Type B pancreatic cell (in vitro differentiated cells): Measurements from ENCODE around the gene TMEM150B. TPM values are rescaled to one million over a fixed set of nuclear protein-coding genes. Genes with fewer than 3 reads are reported as not detected.

Experiments used
- DNase-seq: peaks from one replicate; pipeline ENCODE4 v3.0.0; 2021; ENCODE audit warnings: mixed read lengths; ENCODE audit not compliant: unreplicated experiment; ENCODE audit errors: extremely low spot score
- H3K27ac Mint-ChIP-seq: 2 replicates; pipeline ENCODE4 v1.8.0; 2021; ENCODE audit warnings: mild to moderate bottlenecking, mixed read lengths
- H3K27me3 Mint-ChIP-seq: 2 replicates; pipeline ENCODE4 v1.8.0; 2021; ENCODE audit warnings: mixed read lengths
- H3K36me3 Mint-ChIP-seq: 2 replicates; pipeline ENCODE4 v1.8.0; 2021; ENCODE audit warnings: mixed read lengths
- H3K4me1 Mint-ChIP-seq: one replicate; pipeline ENCODE4 v1.8.0; 2021; ENCODE audit warnings: mixed read lengths; ENCODE audit not compliant: unreplicated experiment
- H3K4me3 Mint-ChIP-seq: 2 replicates; pipeline ENCODE4 v1.8.0; 2021; ENCODE audit warnings: mild to moderate bottlenecking, mixed read lengths
- H3K9me3 Mint-ChIP-seq: 2 replicates; pipeline ENCODE4 v1.8.0; 2021; ENCODE audit warnings: mixed read lengths
- total RNA-seq: library from RNA; stranded (reverse); gene quantifications from 2 replicates; pipeline ENCODE4 v1.2.1, GENCODE V29; 2021; ENCODE audit warnings: low replicate concordance
- TF ChIP-seq, protein P1 (sequence below): fragments of 200-600 bp; sonication (generic); conservative IDR thresholded peaks from 2 replicates; pipeline ENCODE4 v1.5.0; 2021; ENCODE audit warnings: antibody characterized with exemption, mild to moderate bottlenecking

Gene TMEM150B
- total RNA-seq, 1 donor from 2014 or later = 1.2 TPM

DNA sequence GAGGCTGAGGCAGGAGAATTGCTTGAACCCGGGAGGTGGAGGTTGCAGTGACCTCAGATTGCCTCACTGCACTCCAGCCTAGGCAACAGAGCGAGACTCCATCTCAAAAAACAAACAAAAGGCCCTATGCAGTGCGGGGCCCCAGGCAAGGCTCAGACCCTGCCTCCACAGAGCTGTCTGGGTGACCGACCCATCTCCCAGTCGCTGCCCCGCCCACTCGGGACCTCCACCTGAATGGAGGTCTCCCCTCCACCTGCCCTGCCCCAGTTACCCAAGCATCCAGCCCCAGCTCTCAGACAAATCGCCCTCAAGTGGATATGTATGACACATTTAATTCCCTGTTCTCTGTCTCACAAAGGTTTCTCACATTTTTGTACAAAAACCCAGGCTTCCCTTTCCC is 40.1 kb upstream of the TMEM150B start:
- no peak overlapping the region for H3K4me3 Mint-ChIP-seq
- no peak overlapping the region for H3K27ac Mint-ChIP-seq
- H3K9me3 Mint-ChIP-seq = no peaks in the 10 kb centered on the region
- TF ChIP-seq, protein P1, sequence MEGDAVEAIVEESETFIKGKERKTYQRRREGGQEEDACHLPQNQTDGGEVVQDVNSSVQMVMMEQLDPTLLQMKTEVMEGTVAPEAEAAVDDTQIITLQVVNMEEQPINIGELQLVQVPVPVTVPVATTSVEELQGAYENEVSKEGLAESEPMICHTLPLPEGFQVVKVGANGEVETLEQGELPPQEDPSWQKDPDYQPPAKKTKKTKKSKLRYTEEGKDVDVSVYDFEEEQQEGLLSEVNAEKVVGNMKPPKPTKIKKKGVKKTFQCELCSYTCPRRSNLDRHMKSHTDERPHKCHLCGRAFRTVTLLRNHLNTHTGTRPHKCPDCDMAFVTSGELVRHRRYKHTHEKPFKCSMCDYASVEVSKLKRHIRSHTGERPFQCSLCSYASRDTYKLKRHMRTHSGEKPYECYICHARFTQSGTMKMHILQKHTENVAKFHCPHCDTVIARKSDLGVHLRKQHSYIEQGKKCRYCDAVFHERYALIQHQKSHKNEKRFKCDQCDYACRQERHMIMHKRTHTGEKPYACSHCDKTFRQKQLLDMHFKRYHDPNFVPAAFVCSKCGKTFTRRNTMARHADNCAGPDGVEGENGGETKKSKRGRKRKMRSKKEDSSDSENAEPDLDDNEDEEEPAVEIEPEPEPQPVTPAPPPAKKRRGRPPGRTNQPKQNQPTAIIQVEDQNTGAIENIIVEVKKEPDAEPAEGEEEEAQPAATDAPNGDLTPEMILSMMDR = no peak
- peaks cover 29% of the 10 kb centered on the region for H3K27me3 Mint-ChIP-seq
- H3K4me1 Mint-ChIP-seq = no peaks in the 10 kb centered on the region
- no peak for DNase-seq
- H3K36me3 Mint-ChIP-seq = no peaks in the 10 kb centered on the region

DNA sequence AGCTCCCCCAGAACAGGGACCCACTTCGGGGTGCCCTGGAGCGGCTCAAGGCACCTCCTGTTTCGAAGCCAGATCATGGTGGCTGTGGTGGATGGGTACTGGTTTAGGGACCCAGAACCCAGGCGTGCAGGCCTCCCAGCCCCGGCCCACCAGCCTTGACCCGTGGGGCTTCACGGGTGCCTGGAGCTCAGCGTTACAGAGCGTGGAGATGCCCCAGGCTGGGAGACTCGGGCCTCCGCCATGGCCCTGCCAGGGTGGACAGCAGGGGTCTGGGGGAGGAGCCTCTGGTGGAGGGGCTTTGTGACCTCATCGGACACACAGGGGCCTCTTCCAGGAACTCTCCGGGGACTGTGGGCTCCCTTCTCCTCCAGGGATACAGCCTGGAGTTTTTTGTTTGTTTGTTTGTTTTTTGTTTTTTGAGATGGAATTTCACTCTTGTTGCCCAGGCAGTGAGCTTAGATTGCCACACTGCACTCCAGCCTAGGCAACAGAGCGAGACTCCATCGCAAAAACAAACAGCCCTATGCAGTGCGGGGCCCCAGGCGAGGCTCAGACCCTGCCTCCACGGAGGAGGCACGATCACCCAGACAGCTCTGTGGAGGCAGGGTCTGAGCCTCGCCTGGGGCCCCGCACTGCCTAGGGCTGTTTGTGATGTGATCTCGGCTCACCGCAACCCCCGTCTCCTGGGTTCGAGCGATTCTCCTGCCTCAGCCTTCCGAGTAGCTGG is 38.0 kb upstream of the TMEM150B start, which contains the start of gene GARIN5B:
Gene GARIN5B (minus strand): TSS at position 271 of the 727 bp plus-strand sequence. CDS start 194 bp downstream, at position 77.
- Mint-ChIP-seq H3K4me3 (no peak within 1 kb of the TSS), H3K27me3 (peaks cover 17% of the 10 kb centered on the region)
- TF ChIP-seq, protein P1 = no peak

DNA sequence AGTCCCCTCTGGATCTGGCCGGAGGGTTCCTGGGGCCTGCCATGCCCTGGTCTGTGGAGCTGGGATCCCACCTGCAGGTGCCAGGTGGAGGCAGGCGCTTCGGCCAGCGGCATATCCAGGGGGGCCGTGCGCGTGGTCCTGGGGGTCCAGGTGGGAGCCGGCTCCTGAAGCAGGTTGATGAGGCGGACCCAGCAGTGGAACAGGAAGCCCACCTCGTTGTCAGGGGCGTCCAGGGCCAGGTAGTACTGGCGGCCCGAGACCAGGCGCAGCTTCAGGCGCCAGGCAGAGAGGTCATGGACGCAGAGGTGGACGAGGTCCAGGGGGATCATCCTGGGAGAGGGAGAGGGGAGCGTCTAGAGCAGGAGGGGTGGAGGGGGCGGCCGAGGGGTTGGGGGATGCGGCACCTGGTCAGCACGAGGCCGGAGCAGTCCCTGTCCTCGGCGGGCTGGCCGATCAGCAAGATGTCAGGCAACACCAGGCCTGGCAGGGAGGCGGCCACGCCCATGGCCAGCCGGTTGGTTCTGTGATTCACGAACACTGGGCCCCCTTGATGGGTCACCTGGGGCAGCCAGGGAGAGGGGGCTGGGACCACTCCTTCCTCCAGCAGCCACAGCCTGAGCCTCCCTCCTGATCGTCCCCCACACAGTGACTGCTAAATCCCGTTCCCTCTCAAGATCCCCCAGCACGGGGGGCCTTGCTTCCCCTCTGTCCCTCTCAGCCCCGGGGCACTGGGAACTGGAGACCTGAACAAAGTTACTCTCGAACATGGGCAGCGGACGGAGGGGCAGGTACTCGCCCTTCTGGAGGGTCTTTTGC is 37.2 kb upstream of the TMEM150B start:
- Mint-ChIP-seq H3K9me3 (no peaks in the 10 kb centered on the region), H3K27ac (no peak overlapping the region), H3K36me3 (no peaks in the 10 kb centered on the region), H3K4me3 (no peak overlapping the region), H3K4me1 (peaks cover 1% of the 10 kb centered on the region), H3K27me3 (peaks cover 20% of the 10 kb centered on the region)
- DNase-seq = no peak
- TF ChIP-seq, protein P1 = no peak

More for the DNA sequence above, 38.0 kb upstream of the TMEM150B start, which contains the start of gene GARIN5B:
- H3K4me1 Mint-ChIP-seq = no peaks in the 10 kb centered on the region
- no peaks in the 10 kb centered on the region for H3K9me3 Mint-ChIP-seq
- no peaks in the 10 kb centered on the region for H3K36me3 Mint-ChIP-seq
- no peak within 1 kb of the TSS for H3K27ac Mint-ChIP-seq
- no peak for DNase-seq

DNA sequence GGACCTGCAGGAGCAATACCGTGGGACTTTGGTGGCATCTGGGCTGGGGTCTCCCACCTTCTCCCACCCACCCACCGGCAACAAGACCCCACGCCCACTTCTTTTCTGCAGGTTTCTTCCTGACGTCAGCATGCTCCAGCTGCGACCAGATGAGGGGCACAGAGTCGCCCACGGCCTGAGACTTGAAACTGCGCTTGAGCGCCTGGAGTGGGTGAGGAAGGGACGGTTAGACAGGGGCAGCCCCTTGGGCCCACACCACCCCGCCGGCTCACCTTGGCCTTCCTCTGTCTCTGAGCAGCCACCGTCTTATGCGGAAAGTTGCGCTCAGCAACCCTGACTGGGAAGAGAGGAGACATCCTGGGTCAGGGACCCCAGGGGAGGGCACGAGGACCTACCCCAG is 35.8 kb upstream of the TMEM150B start:
- no peak overlapping the region for H3K27ac Mint-ChIP-seq
- H3K36me3 Mint-ChIP-seq = no peaks in the 10 kb centered on the region
- no peaks in the 10 kb centered on the region for H3K9me3 Mint-ChIP-seq
- TF ChIP-seq, protein P1 = no peak
- H3K27me3 Mint-ChIP-seq = peaks cover 28% of the 10 kb centered on the region
- peaks cover 4% of the 10 kb centered on the region for H3K4me1 Mint-ChIP-seq
- H3K4me3 Mint-ChIP-seq = no peak overlapping the region
- no peak for DNase-seq

DNA sequence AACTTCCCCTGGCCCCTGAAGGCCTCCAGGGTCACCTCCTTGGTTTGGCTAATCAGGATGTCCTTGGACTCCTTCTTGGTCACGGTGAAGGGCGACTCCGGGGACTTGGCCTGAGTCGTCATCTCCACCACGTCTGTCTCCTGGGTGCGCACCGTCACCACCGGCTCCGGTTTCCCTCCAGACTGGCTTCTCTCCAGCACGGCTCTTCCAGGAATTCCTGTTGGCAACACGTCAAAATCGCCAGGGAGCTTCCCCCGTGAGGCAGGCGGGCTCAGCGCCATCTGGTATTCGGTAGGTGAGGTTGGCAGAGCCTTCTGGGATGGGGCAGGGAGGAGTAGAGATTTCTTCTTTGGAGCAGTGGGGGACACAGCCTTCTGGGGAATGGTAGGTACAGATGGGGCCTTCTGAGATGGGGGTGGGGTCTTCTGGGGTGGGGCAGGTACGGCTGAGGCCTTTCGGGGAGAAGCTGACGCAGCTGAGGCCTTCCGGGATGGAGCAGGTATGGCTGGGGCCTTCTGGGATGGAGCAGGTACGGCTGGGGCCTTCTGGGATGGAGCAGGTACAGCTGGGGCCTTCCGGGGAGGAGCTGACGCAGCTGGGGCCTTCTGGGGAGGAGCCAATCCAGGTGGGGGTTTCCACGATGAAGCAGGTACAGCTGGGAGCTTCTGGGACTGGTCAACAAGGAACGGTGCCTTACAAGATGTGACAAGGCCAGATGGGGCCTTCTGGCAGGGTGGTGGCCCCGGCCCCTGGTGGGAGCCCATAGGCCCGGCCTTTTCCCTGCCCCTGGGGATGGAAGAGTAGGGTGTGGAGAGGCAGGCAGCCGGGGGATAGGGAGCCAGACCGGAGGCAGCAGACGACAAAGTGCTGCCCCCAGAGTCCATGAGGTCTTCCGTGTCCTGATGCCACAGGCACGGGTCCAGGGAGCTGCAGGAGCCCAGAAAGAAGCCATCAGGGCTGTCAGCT is 34.1 kb upstream of the TMEM150B start:
- Mint-ChIP-seq H3K4me3 (no peak overlapping the region), H3K27ac (no peak overlapping the region), H3K36me3 (no peaks in the 10 kb centered on the region), H3K27me3 (peaks cover 33% of the 10 kb centered on the region), H3K9me3 (no peaks in the 10 kb centered on the region), H3K4me1 (peaks cover 7% of the 10 kb centered on the region)
- TF ChIP-seq, protein P1 = no peak
- no peak for DNase-seq
